Fibroblast of the aortic adventitia (primary cell): ENCODE measurements around the gene ITSN2. TPM values are rescaled to one million over a fixed set of nuclear protein-coding genes. Genes with fewer than 3 reads are reported as not detected.

Experiments
- DNase-seq: peaks from one replicate; pipeline ENCODE4 v3.0.0-alpha.2; 2010; ENCODE audit warnings: low read depth
- H3K4me3 ChIP-seq: 2 replicates; pipeline ENCODE4 v1.5.1; 2011; ENCODE audit warnings: low read depth, mild to moderate bottlenecking, control low read depth, low read length, moderate library complexity
- CTCF ChIP-seq: IDR thresholded peaks from 2 replicates; pipeline ENCODE4 v1.5.1; 2011; ENCODE audit warnings: mild to moderate bottlenecking, low read length, control low read depth, inconsistent platforms; ENCODE audit not compliant: insufficient read depth
- total RNA-seq: library from RNA; depleted of rRNA; stranded (reverse); fragments of >200 nt; gene quantifications from 2 replicates; pipeline ENCODE4 v1.2.3, GENCODE V29; 2012; ENCODE audit warnings: low replicate concordance

The ITSN2 gene
- total RNA-seq, 1 donor = 32.4 TPM

- DNase-seq = no peak
- no peak overlapping the region for H3K4me3 ChIP-seq
- TF ChIP-seq CTCF = no peak
These were observed 134.7 kb downstream of the ITSN2 start for GRCh38 chr2:24225499-24226242.

- no peak for DNase-seq
- no peak overlapping the region for H3K4me3 ChIP-seq
- TF ChIP-seq CTCF = no peak
These were observed 137.4 kb downstream of the ITSN2 start for GRCh38 chr2:24222946-24223345.

- no peak overlapping the region for H3K4me3 ChIP-seq
- DNase-seq = no peak
- TF ChIP-seq CTCF = no peak
These were observed 138.8 kb downstream of the ITSN2 start for GRCh38 chr2:24221343-24222050.

GRCh38 chr2:24220554-24221291 lies 139.6 kb downstream of the ITSN2 start:
- no peak overlapping the region for H3K4me3 ChIP-seq
- no peak for TF ChIP-seq CTCF
- DNase-seq = no peak

- no peak for TF ChIP-seq CTCF
- DNase-seq = no peak
- H3K4me3 ChIP-seq = no peak overlapping the region
These were observed 145.5 kb downstream of the ITSN2 start for GRCh38 chr2:24214880-24215279.

GRCh38 chr2:24211408-24211807 lies 148.9 kb downstream of the ITSN2 start:
- DNase-seq = no peak
- H3K4me3 ChIP-seq = no peak overlapping the region
- no peak for TF ChIP-seq CTCF
